ENCODE data around the gene OR2H1. TPM values are rescaled to one million over a fixed set of nuclear protein-coding genes. Genes with fewer than 3 reads are reported as not detected.

OR2H1 gene
- total RNA-seq, 1 experiment from 2014 or later: not detected

GRCh38 chr6:29477923-29478450 is 21.0 kb downstream of the OR2H1 start:
- no peak overlapping the region for H3K4me3 Mint-ChIP-seq
- no peak for DNase-seq (ENCODE audit: low spot score)
- no peak for TF ChIP-seq FOXJ3 (CRISPR knock-in tag; IDR thresholded peaks at IDR 0.05; ENCODE audit: borderline replicate concordance)
- TF ChIP-seq ATF6 (CRISPR knock-in tag; IDR thresholded peaks at IDR 0.05): no peak
- TF ChIP-seq NR1H2 (CRISPR knock-in tag; IDR thresholded peaks at IDR 0.05): no peak
- no peak for TF ChIP-seq FOXK1 (CRISPR knock-in tag; IDR thresholded peaks at IDR 0.05)
- TF ChIP-seq FOXP1 (CRISPR knock-in tag; IDR thresholded peaks at IDR 0.05; ENCODE audit: borderline replicate concordance): no peak
- TF ChIP-seq RELA (CRISPR knock-in tag; IDR thresholded peaks at IDR 0.05; ENCODE audit: borderline replicate concordance): no peak
- TF ChIP-seq TCF7 (CRISPR knock-in tag; IDR thresholded peaks at IDR 0.05; ENCODE audit: low read depth): no peak
- TF ChIP-seq ETV6 (CRISPR knock-in tag; IDR thresholded peaks at IDR 0.05): no peak
- TF ChIP-seq ZNF263 (CRISPR knock-in tag; IDR thresholded peaks at IDR 0.05; ENCODE audit: low read depth): no peak
- TF ChIP-seq ZNF317 (CRISPR knock-in tag; IDR thresholded peaks at IDR 0.05; ENCODE audit: borderline replicate concordance, low read depth): no peak
- TF ChIP-seq MAX (CRISPR knock-in tag; IDR thresholded peaks at IDR 0.05): no peak
- no peak for TF ChIP-seq ZNF232 (CRISPR knock-in tag; IDR thresholded peaks at IDR 0.05)
- no peak for TF ChIP-seq ZNF416 (CRISPR knock-in tag; IDR thresholded peaks at IDR 0.05)
- no peak for TF ChIP-seq NR2C2 (CRISPR knock-in tag; IDR thresholded peaks at IDR 0.05)
- no peak for TF ChIP-seq CDX4 (CRISPR knock-in tag; IDR thresholded peaks at IDR 0.05; ENCODE audit: borderline replicate concordance)
- no peak for TF ChIP-seq AR (CRISPR knock-in tag; IDR thresholded peaks at IDR 0.05)
- no peak for TF ChIP-seq EMX1 (CRISPR knock-in tag; IDR thresholded peaks at IDR 0.05)
- TF ChIP-seq FOXP4 (CRISPR knock-in tag; IDR thresholded peaks at IDR 0.05): no peak
- TF ChIP-seq ZBTB43 (CRISPR knock-in tag; IDR thresholded peaks at IDR 0.05): no peak
- no peak for TF ChIP-seq SMAD4 (CRISPR knock-in tag; IDR thresholded peaks at IDR 0.05)
- H3K27me3 Mint-ChIP-seq (ENCODE audit: low read depth): peaks cover 9% of the 10 kb centered on the region
- ChIA-PET POLR2A (no interaction called here), CTCF (interaction anchor here (1.1 kb wide), 1 partner anchor 406 kb away, joined by 3 read pairs; no protein-coding TSS in a partner anchor)
- no peaks in the 10 kb centered on the region for H3K4me1 Mint-ChIP-seq
- ATAC-seq: no peak
- no peaks in the 10 kb centered on the region for H3K36me3 Mint-ChIP-seq
- H3K27ac Mint-ChIP-seq: no peak overlapping the region
- H3K9me3 Mint-ChIP-seq: peaks cover 17% of the 10 kb centered on the region

Data from WTC11 (cell line).